Measurements from ENCODE around the gene B3GNT2.

Gene B3GNT2

GRCh38 chr2:62227386-62228075, 31.6 kb downstream of the B3GNT2 start:
- H3K27ac ChIP-seq: no peak overlapping the region
- TF ChIP-seq, protein P1, sequence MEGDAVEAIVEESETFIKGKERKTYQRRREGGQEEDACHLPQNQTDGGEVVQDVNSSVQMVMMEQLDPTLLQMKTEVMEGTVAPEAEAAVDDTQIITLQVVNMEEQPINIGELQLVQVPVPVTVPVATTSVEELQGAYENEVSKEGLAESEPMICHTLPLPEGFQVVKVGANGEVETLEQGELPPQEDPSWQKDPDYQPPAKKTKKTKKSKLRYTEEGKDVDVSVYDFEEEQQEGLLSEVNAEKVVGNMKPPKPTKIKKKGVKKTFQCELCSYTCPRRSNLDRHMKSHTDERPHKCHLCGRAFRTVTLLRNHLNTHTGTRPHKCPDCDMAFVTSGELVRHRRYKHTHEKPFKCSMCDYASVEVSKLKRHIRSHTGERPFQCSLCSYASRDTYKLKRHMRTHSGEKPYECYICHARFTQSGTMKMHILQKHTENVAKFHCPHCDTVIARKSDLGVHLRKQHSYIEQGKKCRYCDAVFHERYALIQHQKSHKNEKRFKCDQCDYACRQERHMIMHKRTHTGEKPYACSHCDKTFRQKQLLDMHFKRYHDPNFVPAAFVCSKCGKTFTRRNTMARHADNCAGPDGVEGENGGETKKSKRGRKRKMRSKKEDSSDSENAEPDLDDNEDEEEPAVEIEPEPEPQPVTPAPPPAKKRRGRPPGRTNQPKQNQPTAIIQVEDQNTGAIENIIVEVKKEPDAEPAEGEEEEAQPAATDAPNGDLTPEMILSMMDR (IDR thresholded peaks at IDR 0.05; ENCODE audit: low read depth, low read length): no peak
- no peak overlapping the region for H3K4me3 ChIP-seq (ENCODE audit: low read depth, low read length)
- H3K36me3 ChIP-seq: no peaks in the 10 kb centered on the region
- peaks cover 2% of the 10 kb centered on the region for H3K9me3 ChIP-seq (ENCODE audit: severe bottlenecking)
- H3K27me3 ChIP-seq (ENCODE audit: insufficient read depth, low read depth, severe bottlenecking): no peaks in the 10 kb centered on the region
- no peak for DNase-seq

- TF ChIP-seq, protein P1 (IDR thresholded peaks at IDR 0.05; ENCODE audit: low read depth, low read length): no peak
- no peak for DNase-seq
- H3K27ac ChIP-seq: no peak overlapping the region
- peaks cover 2% of the 10 kb centered on the region for H3K9me3 ChIP-seq (ENCODE audit: severe bottlenecking)
- H3K27me3 ChIP-seq (ENCODE audit: insufficient read depth, low read depth, severe bottlenecking): no peaks in the 10 kb centered on the region
- no peaks in the 10 kb centered on the region for H3K36me3 ChIP-seq
- no peak overlapping the region for H3K4me3 ChIP-seq (ENCODE audit: low read depth, low read length)
These were observed 33.2 kb downstream of the B3GNT2 start for GRCh38 chr2:62229082-62229605.

DNA sequence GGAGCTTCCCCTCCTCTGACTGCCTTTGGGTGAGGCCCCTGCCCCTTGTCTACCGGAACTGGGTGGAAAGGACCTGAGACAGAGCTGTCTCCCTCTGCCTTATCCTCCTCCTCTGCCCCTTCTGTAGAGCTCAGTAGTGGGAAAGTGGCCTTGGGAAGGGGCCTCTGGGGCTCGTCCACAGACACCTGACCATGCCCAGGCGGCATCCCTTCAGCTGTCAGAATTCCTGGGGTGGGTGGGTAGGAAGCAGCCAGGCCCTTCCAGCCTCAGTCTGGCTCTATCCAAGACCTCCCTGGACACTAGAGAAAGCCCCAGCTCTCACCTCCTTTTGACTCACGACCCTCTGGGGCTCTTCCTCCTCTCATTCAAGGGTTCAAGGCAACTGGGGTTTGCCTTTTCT, 35.6 kb downstream of the B3GNT2 start:
- no peak overlapping the region for H3K4me3 ChIP-seq (ENCODE audit: low read depth, low read length)
- no peaks in the 10 kb centered on the region for H3K36me3 ChIP-seq
- TF ChIP-seq, protein P1 (IDR thresholded peaks at IDR 0.05; ENCODE audit: low read depth, low read length): no peak
- no peaks in the 10 kb centered on the region for H3K27me3 ChIP-seq (ENCODE audit: insufficient read depth, low read depth, severe bottlenecking)
- H3K9me3 ChIP-seq (ENCODE audit: severe bottlenecking): peaks cover 2% of the 10 kb centered on the region
- no peak overlapping the region for H3K27ac ChIP-seq
- DNase-seq: no peak

DNA sequence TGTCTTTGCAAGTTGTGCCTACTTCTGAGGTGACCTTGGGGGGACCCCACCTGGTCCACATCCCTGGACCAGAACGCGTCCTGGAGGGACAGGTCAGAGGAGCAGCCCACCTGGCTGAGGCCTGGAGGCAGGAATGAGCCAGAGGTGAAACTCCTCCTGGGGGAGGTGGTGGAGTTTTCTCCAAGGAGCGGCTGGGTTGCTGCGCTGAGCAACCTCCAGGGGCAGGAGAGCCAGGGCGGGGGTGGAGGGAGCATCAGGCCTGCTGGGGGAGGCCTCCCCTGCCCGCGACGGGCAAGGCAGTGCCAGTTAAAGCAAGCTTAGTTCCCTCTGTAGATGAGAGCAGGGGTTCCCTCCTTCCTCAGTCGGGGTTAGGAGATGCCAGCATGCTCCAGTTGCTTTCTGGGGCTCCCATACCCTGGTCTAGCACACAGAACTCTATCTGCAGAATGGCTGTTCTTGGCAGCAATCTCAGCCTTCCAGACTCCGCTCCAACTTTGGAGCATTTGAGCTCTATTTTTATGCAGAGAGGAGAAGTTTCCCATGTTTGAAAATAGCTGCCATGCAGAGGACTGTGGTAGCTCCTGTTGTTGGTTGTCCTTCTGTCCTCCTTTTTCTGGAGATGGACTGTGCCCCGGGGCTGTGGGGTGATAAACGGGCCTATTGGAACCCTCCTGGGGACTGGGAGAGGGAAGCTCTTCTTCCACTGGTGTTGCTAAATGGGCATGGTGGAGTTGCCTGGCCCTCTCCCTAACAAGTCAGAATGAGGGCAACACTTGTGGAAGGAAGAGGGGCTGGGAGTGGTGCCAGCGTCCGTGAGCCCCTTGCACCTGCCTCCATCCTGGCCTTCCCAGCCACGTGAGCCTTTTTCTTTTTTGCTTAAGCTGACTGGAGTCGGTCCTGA, 39.1 kb downstream of the B3GNT2 start:
- no peak for DNase-seq
- Histone ChIP-seq H3K9me3 (ENCODE audit: severe bottlenecking) (no peaks in the 10 kb centered on the region), H3K27ac (no peak overlapping the region), H3K36me3 (no peaks in the 10 kb centered on the region), H3K4me3 (ENCODE audit: low read depth, low read length) (no peak overlapping the region), H3K27me3 (ENCODE audit: insufficient read depth, low read depth, severe bottlenecking) (no peaks in the 10 kb centered on the region)
- TF ChIP-seq, protein P1 (IDR thresholded peaks at IDR 0.05; ENCODE audit: low read depth, low read length): no peak

DNA sequence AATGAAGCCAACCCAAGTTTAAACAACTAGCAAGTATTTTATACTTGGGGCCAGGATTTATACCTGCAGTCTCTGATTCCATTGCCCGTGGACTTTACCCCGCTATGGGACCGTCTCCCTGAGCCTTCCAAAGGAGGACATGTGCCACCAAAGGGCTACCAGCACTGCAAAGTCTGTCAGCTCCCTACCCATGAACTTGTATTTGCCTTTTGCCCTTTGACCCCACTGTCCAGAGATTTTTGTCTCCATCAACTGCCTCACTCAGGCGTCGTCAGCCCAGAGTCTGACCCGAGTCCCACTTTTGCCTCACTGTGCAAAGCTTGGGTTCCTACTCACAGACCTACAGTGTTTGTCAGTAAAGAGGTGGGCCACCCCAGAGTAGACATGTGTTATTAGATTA, 40.6 kb downstream of the B3GNT2 start:
- DNase-seq: no peak
- Histone ChIP-seq H3K27me3 (ENCODE audit: insufficient read depth, low read depth, severe bottlenecking) (no peaks in the 10 kb centered on the region), H3K4me3 (ENCODE audit: low read depth, low read length) (no peak overlapping the region), H3K9me3 (ENCODE audit: severe bottlenecking) (no peaks in the 10 kb centered on the region), H3K27ac (no peak overlapping the region), H3K36me3 (no peaks in the 10 kb centered on the region)
- TF ChIP-seq, protein P1 (IDR thresholded peaks at IDR 0.05; ENCODE audit: low read depth, low read length): no peak
